ENCODE measurements around the gene TOR1A.
A peak's percentile ranks its signal among the peaks of the same experiment; 100 is the strongest.

Gene TOR1A, protein sequence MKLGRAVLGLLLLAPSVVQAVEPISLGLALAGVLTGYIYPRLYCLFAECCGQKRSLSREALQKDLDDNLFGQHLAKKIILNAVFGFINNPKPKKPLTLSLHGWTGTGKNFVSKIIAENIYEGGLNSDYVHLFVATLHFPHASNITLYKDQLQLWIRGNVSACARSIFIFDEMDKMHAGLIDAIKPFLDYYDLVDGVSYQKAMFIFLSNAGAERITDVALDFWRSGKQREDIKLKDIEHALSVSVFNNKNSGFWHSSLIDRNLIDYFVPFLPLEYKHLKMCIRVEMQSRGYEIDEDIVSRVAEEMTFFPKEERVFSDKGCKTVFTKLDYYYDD

DNA sequence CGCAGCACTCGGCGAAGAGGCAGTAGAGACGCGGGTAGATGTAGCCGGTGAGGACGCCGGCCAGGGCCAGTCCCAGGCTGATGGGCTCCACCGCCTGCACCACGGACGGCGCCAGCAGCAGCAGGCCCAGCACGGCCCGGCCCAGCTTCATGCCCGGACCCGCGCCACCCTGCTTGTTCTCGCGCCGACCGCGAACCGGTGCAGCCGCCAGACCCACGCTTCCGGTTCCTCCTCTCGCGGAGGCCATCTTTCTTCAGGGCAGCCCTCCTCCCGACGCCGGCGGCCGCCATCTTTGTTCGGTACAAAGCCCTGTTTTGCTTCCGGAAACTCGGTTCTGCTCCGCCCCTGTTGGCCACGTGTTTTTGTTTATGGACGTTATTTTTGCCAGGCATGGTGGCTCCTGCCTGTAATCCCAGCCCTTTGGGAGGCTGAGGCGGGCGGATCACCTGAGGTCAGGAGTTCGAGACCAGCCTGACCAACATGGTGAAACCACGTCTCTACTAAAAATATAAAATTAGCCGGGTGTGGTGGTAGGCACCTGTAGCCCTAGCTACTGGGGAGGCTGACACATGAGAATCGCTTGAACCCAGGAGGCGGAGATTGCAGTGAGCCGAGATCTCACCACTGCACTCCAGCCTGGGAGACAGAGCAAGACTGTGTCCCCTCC, at the start of gene TOR1A:
Gene TOR1A, minus strand, starts transcription at position 202 of the 667 bp plus-strand sequence. Its CDS starts 51 bp downstream, at position 151.
- H3K27ac ChIP-seq = peak within 1 kb of the TSS; percentile 68 to 97 (median 90)

DNA sequence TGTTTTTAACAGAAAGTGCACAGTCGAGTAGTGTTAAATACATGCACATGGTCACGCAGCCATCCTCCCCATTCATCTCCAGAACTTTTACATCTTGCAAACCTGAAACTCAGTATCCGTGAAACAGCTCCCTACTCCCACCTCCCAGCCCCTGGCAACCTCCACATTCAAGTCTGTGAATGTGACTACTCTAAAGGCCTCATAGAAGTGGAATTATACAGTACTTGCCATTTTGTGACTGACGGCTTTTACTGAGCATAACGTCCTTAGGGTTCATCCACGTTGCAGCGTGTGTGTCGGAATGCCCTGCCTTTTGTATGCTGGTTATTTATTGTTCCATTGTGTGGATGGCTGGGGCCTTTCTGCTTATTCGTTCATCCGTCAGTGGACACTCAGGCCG, 47.1 kb upstream of the TOR1A start:
- H3K27ac ChIP-seq = no peak overlapping the region
- no peak overlapping the region for H3K4me3 ChIP-seq

More for the DNA sequence above, at the start of gene TOR1A:
- peak within 1 kb of the TSS; percentile 70 to 96 (median 86) for H3K4me3 ChIP-seq

DNA sequence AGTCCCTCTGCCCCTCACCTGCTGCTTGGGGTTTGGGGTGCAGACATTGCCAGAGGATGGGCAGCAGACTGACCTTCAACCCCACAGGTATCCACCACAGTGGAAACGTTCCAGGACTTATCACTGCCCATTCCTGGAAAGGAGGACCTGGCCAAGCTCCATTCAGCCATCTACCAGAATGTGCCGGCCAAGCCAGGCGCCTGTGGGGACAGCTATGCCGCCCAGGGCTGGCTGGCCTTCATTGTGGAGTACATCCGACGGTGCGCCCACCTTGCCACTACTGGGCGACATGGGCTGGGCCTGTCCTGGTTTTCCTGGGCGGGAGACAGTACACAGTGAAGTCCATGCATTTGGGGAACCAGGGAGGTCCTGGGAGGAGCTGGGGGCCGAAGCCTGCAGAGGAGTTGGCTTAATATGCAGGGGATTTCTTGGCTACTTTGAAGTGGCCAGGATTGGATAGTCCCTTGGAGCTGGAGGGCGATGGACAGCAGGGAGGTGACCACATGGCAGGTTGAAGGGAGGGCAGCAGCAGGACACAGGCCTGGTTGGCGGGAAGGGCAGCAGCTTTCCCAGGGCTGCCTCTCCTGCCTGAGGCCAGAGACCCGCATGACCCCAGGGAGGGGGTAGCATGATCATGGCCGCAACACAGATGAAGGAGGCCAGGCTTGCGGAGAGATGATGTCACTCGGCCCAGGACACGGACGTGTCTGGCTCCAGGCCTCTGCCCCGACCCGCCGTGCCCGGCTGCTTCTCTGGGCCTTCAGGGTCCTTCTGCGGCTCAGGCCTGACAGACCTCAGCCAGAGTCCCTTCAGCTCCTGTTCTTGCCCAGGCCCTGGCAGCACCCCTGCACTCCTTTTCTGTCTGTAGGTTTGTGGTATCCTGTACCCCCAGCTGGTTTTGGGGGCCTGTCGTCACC, 45.9 kb upstream of the TOR1A start:
- Histone ChIP-seq H3K27ac (peak overlapping the region in 15 of 21 experiments; percentile 14 to 94 (median 67)), H3K4me3 (no peak overlapping the region)

DNA sequence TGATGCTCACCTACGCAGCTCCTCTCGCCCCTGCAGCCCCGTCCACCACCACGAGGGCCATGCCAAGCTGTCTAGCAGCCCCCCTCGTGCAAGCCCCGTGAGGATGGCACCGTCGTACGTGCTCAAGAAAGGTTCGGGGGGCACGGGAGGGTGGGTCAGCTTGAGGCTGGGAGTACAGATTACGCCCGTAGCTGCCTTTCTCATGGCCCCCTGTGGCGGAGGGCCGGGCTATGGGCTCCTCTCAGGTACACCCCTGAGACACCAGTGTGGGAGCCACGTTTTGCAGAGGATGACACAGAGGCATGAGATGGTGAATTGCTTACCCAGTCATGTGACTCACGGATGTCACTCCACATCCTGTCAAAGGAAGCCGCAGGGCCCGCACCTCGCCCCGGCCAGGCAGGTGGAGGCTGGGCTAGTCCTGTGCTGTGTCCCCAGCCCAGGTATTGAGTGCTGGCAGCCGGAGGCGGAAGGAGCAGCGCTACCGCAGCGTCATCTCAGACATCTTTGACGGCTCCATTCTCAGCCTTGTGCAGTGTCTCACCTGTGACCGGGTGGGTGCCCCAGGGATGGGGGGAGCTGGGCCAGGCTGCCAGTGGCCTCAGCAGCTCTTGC, 45.0 kb upstream of the TOR1A start:
- H3K27ac ChIP-seq = peak overlapping the region in 16 of 21 experiments; percentile 14 to 94 (median 68)
- no peak overlapping the region for H3K4me3 ChIP-seq

DNA sequence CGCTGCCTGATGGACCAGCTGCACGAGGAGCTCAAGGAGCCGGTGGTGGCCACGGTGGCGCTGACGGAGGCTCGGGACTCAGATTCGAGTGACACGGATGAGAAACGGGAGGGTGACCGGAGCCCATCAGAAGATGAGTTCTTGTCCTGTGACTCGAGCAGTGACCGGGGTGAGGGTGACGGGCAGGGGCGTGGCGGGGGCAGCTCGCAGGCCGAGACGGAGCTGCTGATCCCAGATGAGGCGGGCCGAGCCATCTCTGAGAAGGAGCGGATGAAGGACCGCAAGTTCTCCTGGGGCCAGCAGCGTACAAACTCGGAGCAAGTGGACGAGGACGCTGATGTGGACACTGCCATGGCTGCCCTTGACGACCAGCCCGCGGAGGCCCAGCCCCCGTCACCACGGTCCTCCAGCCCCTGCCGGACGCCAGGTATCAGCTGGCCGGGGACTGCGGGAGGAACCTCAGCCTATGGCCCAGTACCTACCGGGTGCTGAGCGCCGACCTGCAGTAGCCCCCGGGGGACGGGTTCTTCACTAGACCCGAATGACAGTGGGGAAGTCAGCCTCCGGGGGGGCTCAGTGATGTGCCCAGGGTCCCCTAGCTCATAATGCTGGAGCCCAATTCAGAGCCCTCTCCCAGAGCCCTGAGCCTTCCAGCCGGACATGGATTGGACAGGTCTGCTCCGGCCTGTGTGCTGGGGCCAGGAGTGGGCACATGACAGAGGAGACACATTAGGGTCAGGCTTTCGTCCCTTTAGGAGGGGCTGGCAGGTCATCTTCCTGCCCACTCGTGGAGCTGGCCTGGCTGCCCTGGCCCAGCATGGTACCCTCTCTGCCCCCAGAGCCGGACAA, 44.3 kb upstream of the TOR1A start:
- Histone ChIP-seq H3K27ac (peak overlapping the region in 16 of 21 experiments; percentile 5 to 94 (median 67)), H3K4me3 (no peak overlapping the region)

DNA sequence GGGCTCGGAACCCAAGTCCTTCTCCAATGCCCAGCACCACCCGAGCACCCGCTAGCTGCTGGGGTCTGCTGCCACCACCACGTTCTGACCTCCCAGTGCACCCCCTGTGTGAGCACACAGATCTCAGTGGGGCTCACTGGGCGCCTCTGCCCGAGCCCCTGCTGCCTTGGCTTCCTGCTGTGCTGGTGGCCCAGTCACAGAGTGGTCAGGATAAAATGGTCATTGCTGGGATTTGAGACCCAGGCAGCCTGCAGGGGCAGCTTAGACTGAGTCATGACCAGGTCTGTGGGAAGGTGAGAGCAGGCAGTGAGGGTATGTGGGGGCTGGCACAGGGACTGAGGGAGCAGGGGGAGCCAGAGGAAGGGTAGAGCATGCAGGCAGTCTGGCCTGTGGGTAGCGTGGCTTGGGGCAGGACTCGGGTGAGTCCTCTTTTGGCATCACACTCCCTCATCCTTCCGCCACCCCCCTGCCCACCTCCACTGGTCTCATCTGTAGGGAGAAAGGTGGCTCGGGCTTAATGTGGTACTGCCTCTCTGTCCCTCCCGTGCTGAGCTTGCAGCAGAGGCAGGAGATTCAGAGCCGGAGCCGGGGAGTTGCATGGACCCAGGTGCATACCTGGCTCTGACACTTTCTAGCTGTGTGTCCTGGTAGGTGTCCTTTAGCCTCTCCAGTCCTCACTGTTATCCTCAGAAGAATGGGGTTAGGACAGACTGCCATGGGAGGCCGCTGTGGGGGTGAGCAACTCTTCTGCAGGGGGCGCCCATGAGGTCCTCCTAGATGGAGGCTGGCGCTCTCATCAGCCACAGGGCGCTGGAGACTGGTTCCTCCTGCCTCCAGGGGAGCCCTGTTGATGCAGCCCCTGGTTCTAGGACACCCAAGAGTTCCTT, 43.4 kb upstream of the TOR1A start:
- Histone ChIP-seq H3K27ac (peak overlapping the region in 9 of 21 experiments; percentile 5 to 94 (median 60)), H3K4me3 (no peak overlapping the region)

DNA sequence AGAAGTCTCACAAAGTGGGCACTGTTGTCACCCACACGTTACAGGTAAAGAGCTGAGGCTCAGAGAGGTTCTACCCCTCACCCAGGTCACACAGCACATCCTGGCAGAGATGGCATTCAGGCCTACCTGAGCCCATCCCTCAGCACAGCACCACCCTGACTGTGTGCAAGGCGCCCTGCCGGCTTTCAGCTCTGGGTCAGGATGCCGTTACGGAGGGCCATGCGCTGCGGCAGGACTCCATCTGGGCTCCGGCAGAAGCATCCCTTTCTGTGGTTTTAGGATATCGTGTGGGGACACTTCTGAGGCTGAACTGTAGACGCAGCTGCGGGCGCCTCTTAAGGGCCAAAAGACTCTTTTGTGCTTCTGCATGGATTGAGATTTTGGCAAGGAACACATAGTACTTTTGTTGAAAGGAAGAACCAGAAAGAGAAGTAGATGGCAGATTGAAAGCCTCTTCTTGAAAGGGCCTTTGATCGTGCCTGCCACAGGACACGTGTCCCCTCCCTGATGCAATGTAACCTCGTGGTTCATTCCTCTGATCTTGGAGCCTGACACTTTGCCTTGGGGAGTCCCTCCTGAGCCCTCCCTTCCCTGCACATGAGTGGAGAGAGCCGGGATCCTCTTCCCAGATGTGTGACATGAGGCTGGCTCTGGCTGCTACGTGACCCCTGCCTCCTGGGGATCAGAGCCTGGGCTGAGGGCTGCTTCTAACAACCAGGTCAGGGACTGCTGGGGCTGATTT, 42.6 kb upstream of the TOR1A start:
- Histone ChIP-seq H3K4me3 (no peak overlapping the region), H3K27ac (peak overlapping the region in 8 of 21 experiments; percentile 19 to 94 (median 60))

DNA sequence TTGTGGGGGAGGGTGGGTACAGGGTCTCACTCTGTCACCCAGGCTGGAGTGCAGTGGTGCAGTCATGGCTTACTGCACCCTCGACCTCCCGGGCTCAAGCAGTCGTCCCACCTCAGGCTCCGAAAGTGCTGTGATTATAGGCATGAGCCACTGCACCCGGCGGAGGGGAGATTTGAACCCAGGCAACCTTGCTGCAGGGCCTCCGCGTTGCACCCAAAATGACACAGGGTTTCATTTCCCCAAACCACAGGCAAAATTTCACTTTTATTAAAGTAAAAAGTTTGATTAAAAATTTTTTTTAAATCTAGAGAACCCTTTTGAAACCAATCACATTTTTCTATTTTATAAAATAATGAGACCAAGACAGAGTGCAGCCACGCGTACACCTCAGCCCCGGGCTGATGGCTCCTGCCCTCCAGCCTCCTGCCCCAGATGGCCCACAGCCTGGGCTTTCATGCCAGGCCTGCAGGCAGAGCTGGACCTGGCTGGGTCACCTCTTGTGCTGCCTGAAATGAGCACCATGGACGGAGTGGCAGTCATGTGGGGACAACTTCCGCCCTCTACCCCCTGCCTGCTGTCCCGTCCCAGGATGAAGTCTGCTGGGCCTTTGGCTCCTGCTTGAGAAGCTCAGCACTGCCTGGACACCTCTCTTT, 41.9 kb upstream of the TOR1A start:
- Histone ChIP-seq H3K27ac (peak overlapping the region in 6 of 21 experiments; percentile 42 to 94 (median 68)), H3K4me3 (no peak overlapping the region)

DNA sequence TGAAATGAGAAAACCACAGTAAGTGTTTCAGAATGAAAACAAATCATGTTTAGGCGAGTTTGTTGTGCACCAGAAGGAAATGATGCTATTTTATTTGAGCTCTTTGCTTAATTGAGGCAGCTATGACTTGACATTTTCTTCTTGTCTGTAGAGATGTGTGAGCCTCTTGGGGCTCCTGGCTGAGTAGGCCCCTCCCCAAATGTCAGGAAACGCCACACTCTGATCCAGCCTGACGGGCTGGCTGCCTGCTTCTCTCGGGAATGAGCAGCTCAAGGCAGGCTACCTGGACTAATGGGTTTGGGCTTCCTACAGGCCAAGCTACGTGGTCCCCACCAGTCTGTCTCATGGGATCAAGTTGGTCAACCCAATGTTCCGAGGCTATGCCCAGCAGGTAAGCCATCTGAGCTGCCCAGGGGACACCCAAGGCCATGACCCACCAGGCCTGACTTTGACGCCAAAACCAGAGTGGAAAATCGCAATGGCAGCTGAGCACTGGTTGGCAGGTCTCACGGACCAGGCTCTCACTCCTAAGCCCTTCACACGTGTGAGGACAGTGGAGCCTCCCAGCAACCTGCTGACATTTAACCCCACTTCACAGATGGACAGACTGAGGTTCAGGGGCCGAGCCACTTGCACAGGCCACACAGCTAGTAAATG, 41.2 kb upstream of the TOR1A start:
- Histone ChIP-seq H3K4me3 (no peak overlapping the region), H3K27ac (peak overlapping the region in 5 of 21 experiments; percentile 17 to 94 (median 77))

DNA sequence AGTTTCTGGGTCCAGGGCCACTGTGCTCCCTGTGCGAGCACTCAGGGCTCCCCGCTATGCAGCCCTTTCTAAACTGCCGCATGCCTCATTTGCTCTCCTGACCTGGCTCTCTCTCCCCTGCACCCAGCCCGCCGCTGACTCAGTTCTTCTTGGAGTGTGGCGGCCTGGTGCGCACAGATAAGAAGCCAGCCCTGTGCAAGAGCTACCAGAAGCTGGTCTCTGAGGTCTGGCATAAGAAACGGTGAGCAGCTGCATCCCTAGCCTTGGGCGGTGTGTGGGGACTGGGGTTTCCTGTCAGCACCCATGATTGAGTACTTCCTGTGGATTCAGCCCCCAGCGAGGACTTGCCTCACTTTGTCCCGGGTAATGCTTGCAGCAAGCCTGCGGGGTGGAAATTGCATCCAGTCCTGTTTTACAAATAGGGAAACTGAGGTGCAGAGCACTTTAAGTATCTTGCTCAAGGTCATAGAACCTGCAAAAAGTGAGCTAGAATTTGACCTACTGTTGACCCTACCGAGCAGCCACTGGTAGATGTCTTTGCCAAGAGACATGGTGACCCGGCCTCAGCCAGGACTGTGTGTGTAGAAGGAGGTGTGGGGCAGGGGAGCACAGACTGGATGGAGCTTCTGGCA, 39.2 kb upstream of the TOR1A start:
- Histone ChIP-seq H3K27ac (peak overlapping the region in 8 of 21 experiments; percentile 6 to 83 (median 56)), H3K4me3 (no peak overlapping the region)

DNA sequence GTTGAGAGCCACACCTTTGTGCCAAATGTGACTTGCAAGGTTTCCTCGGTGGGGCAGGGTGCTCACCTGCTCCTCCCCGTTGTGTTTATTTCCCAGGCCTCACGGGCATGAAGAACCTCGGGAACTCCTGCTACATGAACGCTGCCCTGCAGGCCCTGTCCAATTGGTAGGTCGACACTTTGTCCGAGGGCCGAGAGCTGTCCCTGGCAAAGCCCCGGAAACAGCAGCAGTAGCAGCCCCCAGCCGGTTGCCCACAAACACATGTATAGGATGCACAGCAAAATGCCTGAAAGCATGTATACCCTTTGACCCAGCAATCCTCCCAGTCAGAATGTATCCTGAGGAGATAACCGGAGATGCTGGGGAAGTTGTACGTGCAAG, 37.5 kb upstream of the TOR1A start:
- H3K27ac ChIP-seq = peak overlapping the region in 2 of 21 experiments; percentile 21 to 22
- no peak overlapping the region for H3K4me3 ChIP-seq

DNA sequence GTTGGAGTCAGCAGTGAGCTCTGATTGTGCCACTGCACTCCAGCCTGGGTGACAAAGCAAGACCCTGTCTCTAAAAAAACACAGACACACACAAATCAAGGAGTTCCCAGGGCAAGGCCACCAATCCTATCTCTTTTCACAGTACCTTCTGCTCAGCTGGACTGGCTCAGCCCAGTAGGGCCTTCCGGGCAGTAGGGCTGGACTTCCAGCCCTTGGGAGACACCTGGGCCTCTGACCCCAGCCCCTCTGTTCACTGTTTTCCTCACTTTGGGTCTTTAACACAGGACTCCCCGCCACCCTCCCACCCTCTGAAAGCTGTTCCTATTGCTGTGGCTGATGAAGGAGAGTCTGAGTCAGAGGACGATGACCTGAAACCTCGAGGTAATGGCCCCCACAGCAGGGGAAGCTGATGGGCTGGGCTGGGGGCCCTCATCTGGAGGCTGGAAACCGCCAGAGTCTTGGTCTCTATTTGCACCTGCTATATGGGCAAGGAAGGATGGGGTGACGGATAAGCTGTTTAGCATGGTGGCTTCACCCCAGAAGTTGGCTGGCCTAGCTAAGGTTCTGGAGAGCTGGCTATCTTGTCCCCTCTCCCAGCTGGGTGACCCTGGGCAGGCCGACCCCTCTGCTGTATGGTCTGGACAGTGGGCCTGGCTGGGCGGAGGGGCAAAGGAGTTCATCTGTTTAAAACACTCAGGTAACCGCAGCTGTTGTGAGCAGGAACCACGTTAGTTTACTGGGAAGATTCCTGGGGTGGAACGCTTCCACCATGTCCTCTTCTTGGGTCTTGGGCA, 36.9 kb upstream of the TOR1A start:
- Histone ChIP-seq H3K4me3 (no peak overlapping the region), H3K27ac (peak overlapping the region in 7 of 21 experiments; percentile 21 to 64 (median 27))

DNA sequence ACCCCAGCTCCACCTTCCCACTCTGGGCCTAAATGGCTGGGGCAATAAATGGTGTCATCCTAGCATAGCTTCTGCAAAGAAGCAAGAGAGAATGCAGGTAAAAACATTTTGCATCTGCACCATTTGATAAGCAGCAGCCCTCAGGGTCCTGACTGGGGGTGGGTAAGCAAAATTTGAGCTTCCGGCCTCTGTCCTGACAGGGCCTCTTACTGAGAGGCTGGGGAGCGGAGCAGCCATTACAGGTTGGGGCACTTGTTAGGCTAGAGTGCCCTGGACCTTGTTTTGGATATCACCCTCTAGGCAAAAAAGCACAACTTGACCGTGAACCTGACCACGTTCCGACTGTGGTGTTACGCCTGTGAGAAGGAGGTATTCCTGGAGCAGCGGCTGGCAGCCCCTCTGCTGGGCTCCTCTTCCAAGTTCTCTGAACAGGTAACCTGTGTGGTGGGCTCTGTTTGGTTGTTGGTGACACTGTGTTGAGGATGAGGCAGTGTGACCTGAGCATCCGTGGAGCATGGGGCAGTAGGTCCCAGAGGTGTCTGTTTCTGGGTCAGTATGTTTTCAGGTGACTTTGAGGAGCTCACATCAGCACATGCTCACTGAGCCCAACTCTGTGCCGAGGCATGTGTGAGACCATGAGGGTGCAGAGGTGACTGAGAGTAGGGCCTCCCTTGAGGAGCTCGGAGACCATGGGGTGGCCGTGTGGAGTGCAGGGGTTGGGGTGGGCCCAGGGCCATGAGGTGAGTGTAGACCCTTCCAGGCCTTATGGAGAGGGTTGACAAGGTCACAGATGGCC, 34.4 kb upstream of the TOR1A start:
- peak overlapping the region in 1 of 21 experiments; percentile 21 for H3K27ac ChIP-seq

DNA sequence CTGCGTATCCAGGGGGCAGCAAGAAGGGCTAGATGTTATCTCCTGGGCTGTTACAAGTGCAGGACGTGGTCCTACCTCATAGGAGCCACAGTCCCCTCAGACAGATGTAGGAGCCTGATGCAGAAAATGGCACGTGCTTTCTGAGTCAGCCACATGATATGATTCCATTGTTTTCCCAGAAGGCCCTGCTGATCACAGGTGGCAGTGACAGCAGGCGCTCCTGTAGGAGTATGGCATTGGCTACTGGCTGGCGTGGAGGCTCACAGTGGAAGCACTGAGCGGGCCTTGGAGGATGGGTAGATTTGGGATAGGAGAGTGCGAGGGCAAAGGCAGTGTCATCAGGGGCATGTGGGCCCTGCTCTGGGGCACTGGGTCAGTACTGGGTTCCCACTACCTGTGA, 33.3 kb upstream of the TOR1A start:
- H3K27ac ChIP-seq = no peak overlapping the region
- H3K4me3 ChIP-seq = no peak overlapping the region

More for the DNA sequence above, 34.4 kb upstream of the TOR1A start:
- no peak overlapping the region for H3K4me3 ChIP-seq
